NT2/D1 (cell line): ENCODE measurements around the gene PCNT.

Source experiments
- DNase-seq: peaks from one replicate; pipeline ENCODE4 v3.0.0-alpha.2; 2011; ENCODE audit warnings: low read depth, low spot score
- H3K27me3 ChIP-seq: 2 replicates; pipeline ENCODE4 v1.6.0; 2011; ENCODE audit warnings: mild to moderate bottlenecking; ENCODE audit not compliant: insufficient read length, insufficient read depth
- H3K36me3 ChIP-seq: 2 replicates; pipeline ENCODE4 v1.6.1; 2011; ENCODE audit warnings: mild to moderate bottlenecking, low read length, mixed read lengths; ENCODE audit not compliant: insufficient read depth, insufficient read length
- H3K4me1 ChIP-seq: 2 replicates; pipeline ENCODE4 v1.5.1; 2011; ENCODE audit not compliant: insufficient read depth, insufficient read length
- H3K4me3 ChIP-seq: 2 replicates; pipeline ENCODE4 v1.5.1; 2011; ENCODE audit warnings: low read depth; ENCODE audit not compliant: insufficient read length
- H3K9ac ChIP-seq: 2 replicates; pipeline ENCODE4 v1.6.0; 2011; ENCODE audit warnings: low read depth; ENCODE audit not compliant: insufficient read length
- H3K9me3 ChIP-seq: 2 replicates; pipeline ENCODE4 v1.5.1; 2011; ENCODE audit warnings: mild to moderate bottlenecking, low read length; ENCODE audit not compliant: insufficient read depth
- SUZ12 ChIP-seq: IDR thresholded peaks from 2 replicates; pipeline ENCODE4 v1.6.1; 2011; ENCODE audit not compliant: insufficient read length, insufficient read depth; ENCODE audit errors: extremely low read depth
- YY1 ChIP-seq: IDR thresholded peaks from 2 replicates; pipeline ENCODE4 v1.6.1; 2011; ENCODE audit not compliant: insufficient read length, insufficient read depth
- ZNF274 ChIP-seq: IDR thresholded peaks from 2 replicates; pipeline ENCODE4 v1.6.1; 2011; ENCODE audit warnings: mild to moderate bottlenecking, low read depth, low read length

The PCNT gene

GRCh38 chr21:46326110-46326703, 2.3 kb downstream of the PCNT start:
- peaks cover 4% of the 10 kb centered on the region for H3K4me1 ChIP-seq
- H3K4me3 ChIP-seq, result no peak overlapping the region
- H3K9ac ChIP-seq, result peak overlapping the region; percentile 37
- TF ChIP-seq YY1 (no peak), ZNF274 (no peak), SUZ12 (no peak)
- DNase-seq, result no peak
- no peaks in the 10 kb centered on the region for H3K27me3 ChIP-seq
- no peaks in the 10 kb centered on the region for H3K9me3 ChIP-seq
- H3K36me3 ChIP-seq, result peaks cover 67% of the 10 kb centered on the region

- H3K36me3 ChIP-seq, result peaks cover 63% of the 10 kb centered on the region
- no peak for TF ChIP-seq ZNF274
- TF ChIP-seq YY1, result no peak
- TF ChIP-seq SUZ12, result no peak
- H3K9me3 ChIP-seq, result no peaks in the 10 kb centered on the region
- peaks cover 4% of the 10 kb centered on the region for H3K4me1 ChIP-seq
- no peaks in the 10 kb centered on the region for H3K27me3 ChIP-seq
- no peak overlapping the region for H3K9ac ChIP-seq
- no peak overlapping the region for H3K4me3 ChIP-seq
- DNase-seq, result no peak
Observed at GRCh38 chr21:46327711-46328110, 3.8 kb downstream of the PCNT start.

DNA sequence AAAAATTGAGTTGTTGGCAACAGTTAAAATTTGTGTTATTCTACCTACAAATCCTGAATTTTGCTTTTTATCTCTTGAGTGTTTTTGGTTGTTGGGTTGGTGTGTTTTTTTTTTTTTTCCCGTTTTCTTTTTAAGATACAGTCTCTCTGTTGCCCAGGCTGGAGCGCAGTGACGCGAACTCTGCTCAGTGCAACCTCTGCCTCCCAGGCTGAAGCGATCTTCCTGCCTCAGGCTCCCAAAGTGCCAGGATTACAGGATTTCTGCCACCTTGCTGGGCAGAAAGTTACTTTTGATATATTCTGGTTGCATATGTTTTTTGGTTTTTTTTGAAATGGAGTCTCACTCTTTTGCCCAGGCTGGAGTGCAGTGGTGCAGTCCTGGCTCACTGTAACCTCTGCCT, 4.2 kb downstream of the PCNT start:
- Histone ChIP-seq H3K9me3 (no peaks in the 10 kb centered on the region), H3K36me3 (peaks cover 62% of the 10 kb centered on the region)
- TF ChIP-seq SUZ12, result no peak
- TF ChIP-seq ZNF274, result no peak
- TF ChIP-seq YY1, result no peak

DNA sequence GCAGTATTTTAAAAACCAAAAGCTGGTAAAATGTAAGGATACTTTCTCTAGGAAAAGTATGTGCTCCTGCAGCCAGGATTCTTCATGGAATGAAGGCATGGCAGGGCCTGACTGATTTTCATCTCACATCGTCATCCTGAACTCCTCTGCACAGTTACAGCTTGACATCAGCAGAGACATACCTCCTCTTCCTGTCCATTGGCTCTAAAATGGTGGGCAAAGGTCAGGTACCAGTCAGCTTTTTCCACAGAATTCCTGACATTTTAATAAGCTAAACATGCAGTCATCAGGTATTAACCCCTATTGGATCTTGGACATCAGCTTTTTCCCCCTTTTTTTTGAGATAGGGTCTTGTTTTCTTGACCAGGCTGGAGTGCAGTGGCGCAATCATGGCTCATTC, 5.8 kb downstream of the PCNT start:
- H3K9ac ChIP-seq, result no peak overlapping the region
- peaks cover 70% of the 10 kb centered on the region for H3K36me3 ChIP-seq
- TF ChIP-seq SUZ12, result no peak
- no peak for TF ChIP-seq ZNF274
- TF ChIP-seq YY1, result no peak

More for the DNA sequence above, 4.2 kb downstream of the PCNT start:
- H3K4me3 ChIP-seq, result no peak overlapping the region
- DNase-seq, result no peak
- no peak overlapping the region for H3K9ac ChIP-seq
- no peaks in the 10 kb centered on the region for H3K27me3 ChIP-seq
- H3K4me1 ChIP-seq, result peaks cover 4% of the 10 kb centered on the region

DNA sequence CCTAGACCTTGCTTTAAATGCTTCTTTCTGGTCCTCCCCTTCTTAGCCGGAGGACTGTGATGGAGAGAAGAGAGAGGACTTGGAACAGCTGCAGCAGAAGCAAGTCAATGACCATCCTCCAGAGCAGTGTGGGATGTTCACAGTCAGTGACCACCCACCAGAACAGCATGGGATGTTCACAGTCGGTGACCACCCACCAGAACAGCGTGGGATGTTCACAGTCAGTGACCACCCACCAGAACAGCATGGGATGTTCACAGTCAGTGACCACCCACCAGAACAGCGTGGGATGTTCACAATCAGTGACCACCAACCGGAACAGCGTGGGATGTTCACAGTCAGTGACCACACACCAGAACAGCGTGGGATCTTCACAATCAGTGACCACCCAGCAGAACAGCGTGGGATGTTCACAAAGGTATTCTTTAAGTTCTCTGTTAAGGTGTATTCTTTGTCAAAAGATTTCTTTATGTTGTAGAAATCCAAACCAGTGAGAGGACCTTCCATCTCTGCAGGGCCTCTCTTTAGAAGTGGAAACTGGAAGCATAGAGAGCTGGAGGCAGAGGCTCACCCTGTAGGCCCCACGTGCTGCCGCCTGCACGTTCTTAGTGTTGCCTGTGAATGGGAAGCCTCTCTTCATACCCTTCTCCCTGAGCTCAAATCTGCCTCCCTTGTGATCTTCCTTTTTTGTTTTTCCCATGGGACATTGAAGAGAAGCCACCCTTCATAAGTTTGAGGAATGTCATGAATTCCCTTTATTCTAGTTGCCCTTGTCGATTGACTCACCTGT, 10.6 kb downstream of the PCNT start:
- Histone ChIP-seq H3K9ac (no peak overlapping the region), H3K27me3 (no peaks in the 10 kb centered on the region), H3K9me3 (no peaks in the 10 kb centered on the region), H3K36me3 (peaks cover 82% of the 10 kb centered on the region), H3K4me1 (no peaks in the 10 kb centered on the region), H3K4me3 (no peak overlapping the region)
- TF ChIP-seq YY1 (no peak), SUZ12 (no peak), ZNF274 (no peak)
- no peak for DNase-seq

More for the DNA sequence above, 5.8 kb downstream of the PCNT start:
- H3K9me3 ChIP-seq, result no peaks in the 10 kb centered on the region
- peaks cover 4% of the 10 kb centered on the region for H3K4me1 ChIP-seq
- H3K4me3 ChIP-seq, result no peak overlapping the region
- H3K27me3 ChIP-seq, result no peaks in the 10 kb centered on the region
- DNase-seq, result no peak

DNA sequence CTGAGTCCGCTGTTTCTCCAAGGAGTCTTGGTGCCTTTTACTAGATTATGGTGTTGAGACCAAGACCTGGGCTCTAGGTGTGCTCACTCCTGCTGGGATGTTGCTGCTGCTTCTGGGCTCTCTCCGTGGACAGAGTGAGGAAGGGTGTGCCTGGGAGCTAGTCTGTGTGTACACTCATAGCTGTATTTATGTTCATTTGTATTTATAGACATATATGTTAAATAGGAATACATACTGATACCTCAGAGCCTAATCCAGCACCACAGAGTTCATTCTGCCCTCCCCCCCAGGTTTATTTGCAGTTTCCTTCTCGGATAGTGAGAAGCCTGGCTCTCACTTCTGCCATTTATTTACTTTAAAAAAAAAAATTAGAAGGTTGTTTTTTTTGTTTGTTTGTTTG, 12.6 kb downstream of the PCNT start:
- no peak overlapping the region for H3K4me3 ChIP-seq
- H3K9me3 ChIP-seq, result no peaks in the 10 kb centered on the region
- peaks cover 75% of the 10 kb centered on the region for H3K36me3 ChIP-seq
- H3K27me3 ChIP-seq, result no peaks in the 10 kb centered on the region
- no peak for DNase-seq
- no peaks in the 10 kb centered on the region for H3K4me1 ChIP-seq
- H3K9ac ChIP-seq, result no peak overlapping the region
- TF ChIP-seq YY1 (no peak), SUZ12 (no peak)

DNA sequence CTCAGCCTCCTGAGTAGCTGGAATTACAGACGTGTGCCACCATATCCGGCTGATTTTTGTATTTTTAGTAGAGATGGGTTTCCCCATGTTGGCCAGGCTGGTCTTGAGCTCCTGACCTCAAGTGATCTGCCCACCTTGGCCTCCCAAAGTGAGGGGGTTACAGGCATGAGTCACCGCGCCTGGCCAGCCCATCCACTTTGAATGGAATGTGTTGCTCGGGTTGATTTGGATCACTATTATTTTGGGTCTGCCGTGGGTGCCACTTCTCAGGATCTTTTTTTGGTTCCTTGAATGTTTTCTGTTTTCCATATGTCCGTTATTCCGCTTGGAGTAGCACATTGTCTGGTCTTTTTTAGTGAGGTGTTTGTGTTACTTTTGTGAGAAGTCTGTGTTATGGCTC, 17.0 kb downstream of the PCNT start:
- DNase-seq, result no peak
- H3K4me3 ChIP-seq, result no peak overlapping the region
- H3K27me3 ChIP-seq, result no peaks in the 10 kb centered on the region
- no peaks in the 10 kb centered on the region for H3K9me3 ChIP-seq
- H3K36me3 ChIP-seq, result peaks cover 57% of the 10 kb centered on the region
- no peak for TF ChIP-seq SUZ12
- TF ChIP-seq YY1, result no peak
- H3K9ac ChIP-seq, result no peak overlapping the region
- H3K4me1 ChIP-seq, result no peaks in the 10 kb centered on the region
